Central memory CD8-positive, alpha-beta T cell (primary cell): ENCODE data around the gene TCF19.

Experiments used
- ATAC-seq: fragments of 150-1000 bp; cut with Tn5 transposase; replicated peaks from 2 replicates; pipeline ENCODE4 v1.10.0; 2022; ENCODE audit warnings: mild to moderate bottlenecking, moderate FRiP score, moderate number of reproducible peaks; ENCODE audit not compliant: poor library complexity, severe bottlenecking; ENCODE audit errors: extremely low read depth
- DNase-seq, 2 donors: peaks; one replicate each; pipeline ENCODE4 v3.0.0; 2021; ENCODE audit warnings: low spot score in 2 of 2
- H3K27ac Mint-ChIP-seq: one replicate; pipeline ENCODE4 v1.8.0; 2022; ENCODE audit warnings: low read depth, mild to moderate bottlenecking, moderate library complexity, mixed read lengths
- H3K27me3 Mint-ChIP-seq: one replicate; pipeline ENCODE4 v1.8.0; 2022; ENCODE audit warnings: mixed read lengths
- H3K36me3 Mint-ChIP-seq: one replicate; pipeline ENCODE4 v1.8.0; 2022; ENCODE audit warnings: mild to moderate bottlenecking, moderate library complexity, mixed read lengths; ENCODE audit not compliant: insufficient read depth
- H3K4me1 Mint-ChIP-seq: one replicate; pipeline ENCODE4 v1.8.0; 2022; ENCODE audit warnings: mixed read lengths
- H3K4me3 Mint-ChIP-seq: one replicate; pipeline ENCODE4 v1.8.0; 2022; ENCODE audit warnings: mild to moderate bottlenecking, moderate library complexity, mixed read lengths
- H3K9me3 Mint-ChIP-seq: one replicate; pipeline ENCODE4 v1.8.0; 2022; ENCODE audit warnings: mixed read lengths

Gene TCF19

GRCh38 chr6:31121131-31121790 is 37.1 kb upstream of the TCF19 start:
- Mint-ChIP-seq H3K4me3 (no peak overlapping the region), H3K27me3 (peaks cover 33% of the 10 kb centered on the region), H3K27ac (no peak overlapping the region), H3K36me3 (peaks cover 2% of the 10 kb centered on the region), H3K9me3 (no peaks in the 10 kb centered on the region), H3K4me1 (no peaks in the 10 kb centered on the region)
- ATAC-seq = no peak
- DNase-seq = no peak

GRCh38 chr6:31122791-31123706 is 35.3 kb upstream of the TCF19 start:
- Mint-ChIP-seq H3K4me1 (peaks cover 4% of the 10 kb centered on the region), H3K36me3 (peaks cover 2% of the 10 kb centered on the region), H3K27ac (peak overlapping the region; percentile 61), H3K27me3 (peaks cover 29% of the 10 kb centered on the region), H3K9me3 (no peaks in the 10 kb centered on the region), H3K4me3 (no peak overlapping the region)
- no peak for ATAC-seq
- no peak for DNase-seq

GRCh38 chr6:31125162-31125561 is 33.2 kb upstream of the TCF19 start:
- DNase-seq (no peak), ATAC-seq (no peak)
- Mint-ChIP-seq H3K4me3 (no peak overlapping the region), H3K4me1 (peaks cover 6% of the 10 kb centered on the region), H3K27ac (no peak overlapping the region), H3K36me3 (peaks cover 2% of the 10 kb centered on the region), H3K27me3 (peaks cover 19% of the 10 kb centered on the region), H3K9me3 (no peaks in the 10 kb centered on the region)

GRCh38 chr6:31125586-31126363 is 32.6 kb upstream of the TCF19 start:
- H3K9me3 Mint-ChIP-seq = no peaks in the 10 kb centered on the region
- DNase-seq (no peak), ATAC-seq (no peak)
- H3K27me3 Mint-ChIP-seq = peaks cover 19% of the 10 kb centered on the region
- no peak overlapping the region for H3K27ac Mint-ChIP-seq
- peaks cover 2% of the 10 kb centered on the region for H3K36me3 Mint-ChIP-seq
- peaks cover 6% of the 10 kb centered on the region for H3K4me1 Mint-ChIP-seq
- no peak overlapping the region for H3K4me3 Mint-ChIP-seq

GRCh38 chr6:31126396-31127175 is 31.8 kb upstream of the TCF19 start:
- no peak for DNase-seq
- H3K36me3 Mint-ChIP-seq = peaks cover 2% of the 10 kb centered on the region
- no peak overlapping the region for H3K27ac Mint-ChIP-seq
- no peaks in the 10 kb centered on the region for H3K9me3 Mint-ChIP-seq
- peaks cover 19% of the 10 kb centered on the region for H3K27me3 Mint-ChIP-seq
- H3K4me1 Mint-ChIP-seq = peaks cover 6% of the 10 kb centered on the region
- ATAC-seq = no peak
- H3K4me3 Mint-ChIP-seq = no peak overlapping the region

GRCh38 chr6:31128093-31128676 is 30.2 kb upstream of the TCF19 start:
- H3K9me3 Mint-ChIP-seq = no peaks in the 10 kb centered on the region
- H3K27me3 Mint-ChIP-seq = peaks cover 19% of the 10 kb centered on the region
- H3K27ac Mint-ChIP-seq = no peak overlapping the region
- DNase-seq = peak; percentile 49 to 67
- H3K4me3 Mint-ChIP-seq = no peak overlapping the region
- peaks cover 2% of the 10 kb centered on the region for H3K36me3 Mint-ChIP-seq
- H3K4me1 Mint-ChIP-seq = peaks cover 6% of the 10 kb centered on the region
- no peak for ATAC-seq

- DNase-seq (no peak), ATAC-seq (no peak)
- Mint-ChIP-seq H3K9me3 (no peaks in the 10 kb centered on the region), H3K4me1 (peaks cover 6% of the 10 kb centered on the region), H3K27ac (no peak overlapping the region), H3K36me3 (peaks cover 2% of the 10 kb centered on the region), H3K27me3 (peaks cover 19% of the 10 kb centered on the region), H3K4me3 (no peak overlapping the region)
Measured at GRCh38 chr6:31129130-31129529, 29.3 kb upstream of the TCF19 start.

GRCh38 chr6:31130751-31131150 is 27.6 kb upstream of the TCF19 start:
- H3K27ac Mint-ChIP-seq = no peak overlapping the region
- peaks cover 6% of the 10 kb centered on the region for H3K4me1 Mint-ChIP-seq

GRCh38 chr6:31131595-31131994 is 26.8 kb upstream of the TCF19 start:
- ATAC-seq (no peak), DNase-seq (no peak)
- H3K4me3 Mint-ChIP-seq = no peak overlapping the region
- H3K4me1 Mint-ChIP-seq = peaks cover 6% of the 10 kb centered on the region
- peaks cover 16% of the 10 kb centered on the region for H3K27me3 Mint-ChIP-seq
- no peaks in the 10 kb centered on the region for H3K36me3 Mint-ChIP-seq
- H3K9me3 Mint-ChIP-seq = no peaks in the 10 kb centered on the region
- H3K27ac Mint-ChIP-seq = no peak overlapping the region

More at GRCh38 chr6:31130751-31131150, 27.6 kb upstream of the TCF19 start:
- no peak for ATAC-seq
- Mint-ChIP-seq H3K36me3 (no peaks in the 10 kb centered on the region), H3K9me3 (no peaks in the 10 kb centered on the region), H3K4me3 (no peak overlapping the region), H3K27me3 (peaks cover 19% of the 10 kb centered on the region)
- DNase-seq = no peak

GRCh38 chr6:31132806-31133205 is 25.6 kb upstream of the TCF19 start:
- Mint-ChIP-seq H3K4me1 (peaks cover 11% of the 10 kb centered on the region), H3K36me3 (peaks cover 1% of the 10 kb centered on the region), H3K27me3 (peaks cover 8% of the 10 kb centered on the region), H3K9me3 (no peaks in the 10 kb centered on the region), H3K27ac (no peak overlapping the region), H3K4me3 (no peak overlapping the region)
- DNase-seq = no peak
- no peak for ATAC-seq

GRCh38 chr6:31135710-31136109 is 22.7 kb upstream of the TCF19 start:
- H3K4me1 Mint-ChIP-seq = peaks cover 7% of the 10 kb centered on the region

More at GRCh38 chr6:31135710-31136109, 22.7 kb upstream of the TCF19 start:
- H3K9me3 Mint-ChIP-seq = no peaks in the 10 kb centered on the region
- H3K36me3 Mint-ChIP-seq = peaks cover 4% of the 10 kb centered on the region
- no peaks in the 10 kb centered on the region for H3K27me3 Mint-ChIP-seq
- H3K27ac Mint-ChIP-seq = no peak overlapping the region
- ATAC-seq = no peak
- no peak for DNase-seq
- no peak overlapping the region for H3K4me3 Mint-ChIP-seq
